Astrocyte (in vitro differentiated cells and primary cell): ENCODE measurements around the gene UNC93A. TPM values are rescaled to one million over a fixed set of nuclear protein-coding genes. Genes with fewer than 3 reads are reported as not detected.

Experiments used
- DNase-seq: peaks from one replicate; pipeline ENCODE4 v3.0.0-alpha.2; 2010; ENCODE audit warnings: low read depth
- FAIRE-seq: peaks from 2 replicates; lab custom pipeline; 2011; peaks lifted over from hg19 to GRCh38; lab: Jason Lieb, UNC
- H2AFZ ChIP-seq: 2 replicates; pipeline ENCODE4 v1.6.0; 2012; ENCODE audit warnings: low read depth, low read length, inconsistent platforms
- H3K27ac ChIP-seq: 2 replicates; pipeline ENCODE4 v1.5.1; 2011; ENCODE audit warnings: low read depth, low read length, inconsistent platforms
- H3K27me3 ChIP-seq: 2 replicates; pipeline ENCODE4 v1.6.0; 2011; ENCODE audit warnings: low read length, inconsistent platforms; ENCODE audit not compliant: insufficient read depth
- H3K36me3 ChIP-seq: 2 replicates; pipeline ENCODE4 v1.5.1; 2011; ENCODE audit warnings: low read length, inconsistent platforms; ENCODE audit not compliant: insufficient read depth
- H3K4me1 ChIP-seq: 2 replicates; pipeline ENCODE4 v1.5.1; 2011; ENCODE audit warnings: low read length, inconsistent platforms; ENCODE audit not compliant: insufficient read depth
- H3K4me2 ChIP-seq: 2 replicates; pipeline ENCODE4 v1.6.0; 2012; ENCODE audit warnings: low read length, inconsistent platforms
- H3K4me3 ChIP-seq: 2 replicates; pipeline ENCODE4 v1.5.1; 2011; ENCODE audit warnings: low read depth, mild to moderate bottlenecking, low read length, inconsistent platforms; ENCODE audit not compliant: insufficient read depth
- H3K79me2 ChIP-seq: 2 replicates; pipeline ENCODE4 v1.6.0; 2012; ENCODE audit warnings: mild to moderate bottlenecking, low read length, inconsistent platforms; ENCODE audit not compliant: insufficient read depth
- H3K9ac ChIP-seq: 2 replicates; pipeline ENCODE4 v1.6.0; 2012; ENCODE audit warnings: mild to moderate bottlenecking, low read length, inconsistent platforms
- H3K9me3 ChIP-seq: 2 replicates; pipeline ENCODE4 v1.5.1; 2012; ENCODE audit warnings: low read depth, mild to moderate bottlenecking, low read length, inconsistent platforms; ENCODE audit not compliant: insufficient read depth
- H4K20me1 ChIP-seq: 2 replicates; pipeline ENCODE4 v1.6.0; 2012; ENCODE audit warnings: low read length, inconsistent platforms; ENCODE audit not compliant: insufficient read depth
- H3K27ac Mint-ChIP-seq: one replicate; pipeline ENCODE4 v1.8.0; 2021; ENCODE audit warnings: mild to moderate bottlenecking, mixed read lengths; ENCODE audit not compliant: unreplicated experiment
- H3K27me3 Mint-ChIP-seq: one replicate; pipeline ENCODE4 v1.8.0; 2021; ENCODE audit warnings: low read depth, mixed read lengths; ENCODE audit not compliant: unreplicated experiment
- H3K36me3 Mint-ChIP-seq: one replicate; pipeline ENCODE4 v1.8.0; 2021; ENCODE audit warnings: low read depth, mixed read lengths; ENCODE audit not compliant: unreplicated experiment
- H3K4me1 Mint-ChIP-seq: one replicate; pipeline ENCODE4 v1.8.0; 2021; ENCODE audit warnings: low read depth, mixed read lengths; ENCODE audit not compliant: unreplicated experiment
- H3K4me3 Mint-ChIP-seq: one replicate; pipeline ENCODE4 v1.8.0; 2021; ENCODE audit warnings: mild to moderate bottlenecking, moderate library complexity, mixed read lengths; ENCODE audit not compliant: unreplicated experiment
- H3K9me3 Mint-ChIP-seq: one replicate; pipeline ENCODE4 v1.8.0; 2021; ENCODE audit warnings: mild to moderate bottlenecking, mixed read lengths; ENCODE audit not compliant: unreplicated experiment
- EZH2 ChIP-seq: IDR thresholded peaks from 2 replicates; pipeline ENCODE4 v1.6.1; 2012; ENCODE audit warnings: mild to moderate bottlenecking, low read length, inconsistent platforms; ENCODE audit not compliant: insufficient read depth
- total RNA-seq: library from RNA; stranded (reverse); gene quantifications from 2 replicates; pipeline ENCODE4 v1.2.1, GENCODE V29; 2021
- TF ChIP-seq, protein P1 (sequence below): IDR thresholded peaks from 2 replicates; pipeline ENCODE4 v1.5.1; 2011; ENCODE audit warnings: low read depth, mild to moderate bottlenecking, inconsistent platforms, low read length, moderate library complexity; ENCODE audit not compliant: insufficient read depth

Gene UNC93A
- total RNA-seq, 1 donor from 2014 or later, result not detected

DNA sequence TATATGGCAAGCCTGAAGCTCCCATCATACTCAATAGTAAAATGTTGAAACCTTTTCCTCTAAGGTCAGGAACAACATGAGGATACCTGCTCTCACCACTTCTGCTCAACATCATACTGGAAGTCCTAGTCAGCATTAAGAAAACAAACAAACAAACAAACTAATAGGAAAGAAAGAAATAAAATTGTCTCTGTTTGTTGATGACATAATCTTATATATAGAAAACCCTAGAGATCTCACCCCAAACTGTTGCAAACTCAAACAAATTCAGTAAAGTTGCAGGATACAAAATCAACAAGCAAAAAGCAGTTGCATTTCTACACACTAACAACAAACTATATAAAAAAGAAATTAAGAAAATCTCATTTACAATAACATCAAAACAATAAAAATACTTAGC lies 54.2 kb downstream of the UNC93A start:
- peaks cover 8% of the 10 kb centered on the region for H3K27me3 ChIP-seq
- no peaks in the 10 kb centered on the region for H4K20me1 ChIP-seq
- no peak overlapping the region for H3K4me2 ChIP-seq
- Mint-ChIP-seq H3K4me1 (peaks cover 5% of the 10 kb centered on the region), H3K36me3 (no peaks in the 10 kb centered on the region), H3K9me3 (peaks cover 3% of the 10 kb centered on the region), H3K27me3 (peaks cover 23% of the 10 kb centered on the region), H3K4me3 (no peak overlapping the region), H3K27ac (no peak overlapping the region)
- no peaks in the 10 kb centered on the region for H3K36me3 ChIP-seq
- no peaks in the 10 kb centered on the region for H3K79me2 ChIP-seq
- H3K9ac ChIP-seq, result no peak overlapping the region
- H2AFZ ChIP-seq, result no peak overlapping the region
- no peak for FAIRE-seq
- no peak for DNase-seq
- TF ChIP-seq, protein P1, sequence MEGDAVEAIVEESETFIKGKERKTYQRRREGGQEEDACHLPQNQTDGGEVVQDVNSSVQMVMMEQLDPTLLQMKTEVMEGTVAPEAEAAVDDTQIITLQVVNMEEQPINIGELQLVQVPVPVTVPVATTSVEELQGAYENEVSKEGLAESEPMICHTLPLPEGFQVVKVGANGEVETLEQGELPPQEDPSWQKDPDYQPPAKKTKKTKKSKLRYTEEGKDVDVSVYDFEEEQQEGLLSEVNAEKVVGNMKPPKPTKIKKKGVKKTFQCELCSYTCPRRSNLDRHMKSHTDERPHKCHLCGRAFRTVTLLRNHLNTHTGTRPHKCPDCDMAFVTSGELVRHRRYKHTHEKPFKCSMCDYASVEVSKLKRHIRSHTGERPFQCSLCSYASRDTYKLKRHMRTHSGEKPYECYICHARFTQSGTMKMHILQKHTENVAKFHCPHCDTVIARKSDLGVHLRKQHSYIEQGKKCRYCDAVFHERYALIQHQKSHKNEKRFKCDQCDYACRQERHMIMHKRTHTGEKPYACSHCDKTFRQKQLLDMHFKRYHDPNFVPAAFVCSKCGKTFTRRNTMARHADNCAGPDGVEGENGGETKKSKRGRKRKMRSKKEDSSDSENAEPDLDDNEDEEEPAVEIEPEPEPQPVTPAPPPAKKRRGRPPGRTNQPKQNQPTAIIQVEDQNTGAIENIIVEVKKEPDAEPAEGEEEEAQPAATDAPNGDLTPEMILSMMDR, result no peak
- no peak for TF ChIP-seq EZH2
- H3K9me3 ChIP-seq, result no peaks in the 10 kb centered on the region
- H3K27ac ChIP-seq, result no peak overlapping the region
- H3K4me3 ChIP-seq, result no peak overlapping the region
- H3K4me1 ChIP-seq, result no peaks in the 10 kb centered on the region

DNA sequence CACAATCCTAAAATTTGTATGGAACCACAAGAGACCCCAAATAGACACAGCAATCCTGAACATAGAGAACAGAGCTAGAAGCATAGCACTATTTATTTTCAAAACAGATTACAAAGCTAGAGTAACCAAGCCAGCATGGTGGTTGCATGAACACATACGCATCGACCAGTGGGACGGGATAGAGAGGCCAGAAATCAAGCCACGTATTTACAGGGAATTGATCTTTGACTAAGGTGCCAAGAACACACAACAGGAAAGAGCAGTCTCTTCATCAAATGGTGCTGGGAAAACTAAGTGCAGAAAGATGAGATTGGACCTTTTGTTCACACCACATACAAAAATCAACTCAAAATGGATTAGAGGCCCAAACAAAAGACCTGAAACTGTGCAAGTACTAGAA lies 54.8 kb downstream of the UNC93A start:
- Histone ChIP-seq H2AFZ (no peak overlapping the region), H3K79me2 (no peaks in the 10 kb centered on the region), H3K9me3 (no peaks in the 10 kb centered on the region), H3K4me3 (no peak overlapping the region), H4K20me1 (no peaks in the 10 kb centered on the region), H3K9ac (no peak overlapping the region), H3K4me1 (peaks cover 3% of the 10 kb centered on the region), H3K36me3 (no peaks in the 10 kb centered on the region), H3K27me3 (peaks cover 12% of the 10 kb centered on the region), H3K27ac (no peak overlapping the region), H3K4me2 (no peak overlapping the region)
- Mint-ChIP-seq H3K9me3 (peaks cover 3% of the 10 kb centered on the region), H3K4me1 (peaks cover 4% of the 10 kb centered on the region), H3K27ac (no peak overlapping the region), H3K27me3 (peaks cover 23% of the 10 kb centered on the region), H3K4me3 (no peak overlapping the region), H3K36me3 (no peaks in the 10 kb centered on the region)
- DNase-seq (no peak), FAIRE-seq (no peak)
- TF ChIP-seq, protein P1, result no peak
- no peak for TF ChIP-seq EZH2

DNA sequence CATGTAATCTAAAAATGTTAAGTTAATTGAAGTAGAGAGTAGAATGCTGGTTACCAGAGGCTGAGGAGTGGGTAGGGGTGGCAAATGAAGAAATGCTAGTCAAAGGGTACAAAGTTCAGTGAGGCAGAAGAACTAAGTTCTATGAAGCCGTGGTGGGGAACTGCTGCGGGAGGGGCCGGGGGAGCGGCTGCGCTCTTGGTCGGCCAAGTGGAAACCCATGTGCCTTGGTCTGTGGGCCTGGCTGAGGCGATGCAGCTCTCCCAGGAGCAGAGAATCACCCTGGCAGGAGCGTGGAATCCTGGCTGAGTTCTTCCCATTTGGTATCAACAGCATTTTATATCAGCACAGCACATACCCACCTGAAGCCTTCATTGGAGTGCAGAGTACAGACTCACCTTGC lies 56.1 kb downstream of the UNC93A start:
- no peak overlapping the region for H3K4me3 Mint-ChIP-seq
- no peak for DNase-seq

More for the DNA sequence above, 56.1 kb downstream of the UNC93A start:
- Mint-ChIP-seq H3K27ac (no peak overlapping the region), H3K4me1 (peaks cover 2% of the 10 kb centered on the region), H3K36me3 (peaks cover 2% of the 10 kb centered on the region), H3K9me3 (peaks cover 3% of the 10 kb centered on the region), H3K27me3 (peaks cover 22% of the 10 kb centered on the region)
- Histone ChIP-seq H2AFZ (no peak overlapping the region), H4K20me1 (no peaks in the 10 kb centered on the region), H3K9ac (no peak overlapping the region), H3K9me3 (no peaks in the 10 kb centered on the region), H3K4me1 (peaks cover 10% of the 10 kb centered on the region), H3K36me3 (no peaks in the 10 kb centered on the region), H3K4me2 (no peak overlapping the region), H3K27ac (no peak overlapping the region), H3K79me2 (no peaks in the 10 kb centered on the region), H3K27me3 (peaks cover 12% of the 10 kb centered on the region), H3K4me3 (no peak overlapping the region)
- no peak for TF ChIP-seq EZH2
- TF ChIP-seq, protein P1, result no peak
- FAIRE-seq, result no peak
